Stimulated activated CD4-positive, alpha-beta T cell treated with anti-CD3 and anti-CD28 coated beads, Interleukin-1b, Interleukin-23, amount 100 ng/mL, for 1 hour (primary cell): ENCODE measurements around the gene PCGF1.

Experiments used
- DNase-seq, 2 donors: peaks; one replicate each; pipeline ENCODE4 v3.0.0-alpha.2; 2020; ENCODE audit warnings: low read depth in 2 of 2

Gene PCGF1

DNA sequence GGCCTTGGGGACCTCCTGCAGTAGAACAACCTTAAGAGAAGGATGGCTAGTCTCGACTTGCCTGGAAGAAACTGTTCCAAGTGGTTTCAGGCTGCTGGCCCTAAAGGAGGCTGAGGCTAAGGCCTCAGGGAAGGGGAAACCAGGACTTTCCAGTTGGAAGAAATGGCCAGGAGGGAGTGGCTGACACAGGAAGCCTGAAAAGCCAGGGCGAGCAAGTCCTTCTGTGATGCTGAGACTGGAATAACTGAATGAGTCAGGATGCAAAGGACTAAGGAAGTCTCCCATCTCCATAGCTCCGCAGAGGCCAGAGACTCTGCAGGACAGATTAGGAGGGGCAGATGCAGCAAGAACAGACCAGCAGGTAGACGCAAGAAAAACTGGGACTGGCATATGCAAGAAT lies 29.6 kb upstream of the PCGF1 start:
- DNase-seq, result no peak

DNA sequence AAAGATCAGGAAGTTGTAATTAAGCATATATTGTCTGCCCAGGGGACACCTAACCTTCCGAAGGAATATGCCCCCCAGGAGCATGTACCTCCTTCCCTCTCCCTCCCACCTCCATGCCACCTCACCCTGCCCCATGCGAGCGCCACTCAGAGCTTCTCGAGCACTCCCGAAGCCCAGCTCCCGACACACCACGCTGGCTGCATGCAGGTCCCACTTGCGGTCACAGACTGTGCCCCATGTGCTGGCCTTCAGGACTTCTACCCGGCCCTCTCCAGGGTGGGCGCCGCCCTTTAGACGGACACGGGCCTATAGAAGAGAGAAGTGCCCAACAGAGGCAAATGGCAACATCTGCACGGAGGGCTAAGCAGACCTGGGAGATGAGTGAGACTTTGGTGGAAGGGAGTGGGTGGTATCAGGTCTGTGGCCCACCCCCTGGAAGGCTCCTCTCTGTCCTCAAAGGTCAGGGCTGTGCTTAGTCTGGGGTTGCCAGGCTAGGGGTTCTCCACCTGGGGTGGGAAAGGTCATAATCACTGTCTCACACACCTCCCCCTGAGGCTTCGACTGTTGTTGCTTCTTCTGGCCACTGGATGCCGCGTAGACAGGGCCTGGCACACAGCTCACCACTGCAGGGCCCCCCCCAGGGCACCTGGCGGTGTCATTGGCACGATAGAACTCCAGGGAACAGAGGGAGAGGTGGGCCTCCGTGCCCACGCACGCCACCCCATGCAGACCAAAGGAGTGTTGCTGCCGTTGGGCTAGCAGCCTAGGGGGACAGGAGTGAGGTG lies 28.9 kb upstream of the PCGF1 start:
- DNase-seq, result no peak

DNA sequence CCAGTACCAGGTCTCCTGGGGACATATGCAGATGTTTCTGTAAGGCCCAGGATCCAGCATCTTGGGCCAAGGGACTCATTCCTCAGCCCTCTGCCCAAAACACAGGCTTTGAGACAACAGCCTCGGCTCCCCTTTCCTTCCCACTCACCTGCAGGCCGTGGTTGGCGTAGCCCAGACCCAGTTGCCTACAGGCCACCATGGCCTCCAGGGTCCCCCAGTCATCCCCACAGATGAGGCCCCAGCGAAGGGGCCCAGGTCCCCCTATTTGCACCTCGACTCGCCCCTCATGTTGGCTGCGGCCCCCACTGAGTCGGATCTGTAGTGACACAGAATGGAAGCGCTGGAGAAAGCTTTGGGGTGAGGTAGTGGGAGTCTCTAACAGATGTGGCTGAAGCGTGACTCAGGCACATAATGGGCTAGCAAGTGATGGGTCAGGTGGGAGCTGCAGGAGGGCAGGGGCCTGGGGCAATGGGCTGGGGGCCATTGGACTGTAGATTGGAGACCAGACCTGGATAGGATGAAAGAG lies 28.0 kb upstream of the PCGF1 start:
- no peak for DNase-seq

DNA sequence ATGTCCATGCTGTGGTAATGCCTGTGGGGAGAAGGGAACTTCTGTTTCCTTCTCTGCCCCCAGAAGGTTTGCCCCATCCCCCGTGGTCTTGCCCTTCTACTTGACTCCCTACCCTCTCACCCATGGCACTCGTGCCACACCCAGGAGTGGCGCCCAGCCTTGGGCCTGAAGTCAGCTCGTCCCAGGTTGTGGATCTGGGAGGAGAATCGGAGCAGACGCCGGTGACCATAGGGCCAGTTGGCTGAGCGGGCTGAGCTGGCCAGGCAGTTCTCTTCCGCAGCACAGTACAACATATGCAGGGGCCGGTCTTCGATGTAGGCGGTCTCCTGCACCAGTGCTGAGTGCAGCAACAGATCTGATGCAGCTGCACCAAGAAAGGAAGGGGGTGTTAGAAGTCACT lies 26.9 kb upstream of the PCGF1 start:
- no peak for DNase-seq

DNA sequence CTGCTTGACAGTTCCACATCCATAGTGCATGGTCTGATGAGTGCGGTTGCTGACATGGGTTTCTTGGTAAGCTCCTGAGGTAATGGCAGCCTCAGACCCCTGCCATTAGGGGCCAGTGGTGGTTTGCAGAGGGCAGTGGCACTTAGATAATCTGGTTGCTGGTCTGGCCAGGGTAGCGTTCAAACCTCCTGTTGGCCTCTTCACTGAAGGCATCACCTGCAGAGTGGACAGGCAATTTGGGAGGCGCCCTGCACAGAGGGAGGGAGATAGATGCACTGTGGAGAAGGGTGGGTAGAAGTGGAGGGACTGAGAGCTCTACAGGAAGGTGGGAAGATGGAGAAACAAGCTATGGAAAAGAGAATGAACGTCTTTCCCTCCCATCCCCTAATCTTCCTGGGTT lies 26.0 kb upstream of the PCGF1 start:
- DNase-seq, result no peak

DNA sequence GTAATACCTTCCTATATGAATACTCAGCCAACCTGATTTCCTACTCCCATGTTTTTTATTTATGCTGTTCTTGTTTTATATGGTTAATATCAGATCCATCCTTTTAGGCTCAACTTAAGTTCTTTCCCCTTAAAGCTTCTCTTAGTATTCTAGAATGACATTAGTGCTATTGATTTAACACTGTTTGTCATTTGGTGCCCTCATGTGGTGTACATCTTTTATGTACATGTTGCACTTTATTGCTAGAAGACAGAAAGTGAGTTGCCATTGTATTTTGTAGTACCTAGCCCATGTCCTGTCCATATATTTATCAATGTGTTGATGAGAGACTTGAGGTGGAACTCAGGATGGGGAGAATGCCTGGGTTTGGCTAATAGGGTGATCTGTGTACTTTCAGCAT lies 24.7 kb upstream of the PCGF1 start:
- DNase-seq, result no peak

DNA sequence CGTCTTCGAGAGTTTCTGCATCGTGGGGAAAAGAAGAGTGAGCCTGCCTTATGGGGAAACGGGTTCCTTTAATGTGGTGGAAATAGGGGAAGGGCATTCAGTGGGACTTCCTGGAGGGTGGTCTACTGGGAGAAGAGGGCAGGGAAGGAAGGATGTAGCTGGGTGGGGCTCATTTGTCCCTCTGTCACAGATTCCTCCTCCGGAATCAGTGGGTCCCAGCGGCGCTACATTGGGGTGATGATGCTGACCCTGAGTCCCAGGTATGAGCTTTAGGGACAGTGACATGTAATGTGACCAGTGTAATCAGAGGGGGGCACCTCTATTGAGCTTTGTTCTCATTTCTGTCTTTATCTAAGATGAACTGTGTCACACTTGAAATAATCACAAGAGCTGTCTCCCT lies 24.2 kb upstream of the PCGF1 start:
- DNase-seq, result no peak

DNA sequence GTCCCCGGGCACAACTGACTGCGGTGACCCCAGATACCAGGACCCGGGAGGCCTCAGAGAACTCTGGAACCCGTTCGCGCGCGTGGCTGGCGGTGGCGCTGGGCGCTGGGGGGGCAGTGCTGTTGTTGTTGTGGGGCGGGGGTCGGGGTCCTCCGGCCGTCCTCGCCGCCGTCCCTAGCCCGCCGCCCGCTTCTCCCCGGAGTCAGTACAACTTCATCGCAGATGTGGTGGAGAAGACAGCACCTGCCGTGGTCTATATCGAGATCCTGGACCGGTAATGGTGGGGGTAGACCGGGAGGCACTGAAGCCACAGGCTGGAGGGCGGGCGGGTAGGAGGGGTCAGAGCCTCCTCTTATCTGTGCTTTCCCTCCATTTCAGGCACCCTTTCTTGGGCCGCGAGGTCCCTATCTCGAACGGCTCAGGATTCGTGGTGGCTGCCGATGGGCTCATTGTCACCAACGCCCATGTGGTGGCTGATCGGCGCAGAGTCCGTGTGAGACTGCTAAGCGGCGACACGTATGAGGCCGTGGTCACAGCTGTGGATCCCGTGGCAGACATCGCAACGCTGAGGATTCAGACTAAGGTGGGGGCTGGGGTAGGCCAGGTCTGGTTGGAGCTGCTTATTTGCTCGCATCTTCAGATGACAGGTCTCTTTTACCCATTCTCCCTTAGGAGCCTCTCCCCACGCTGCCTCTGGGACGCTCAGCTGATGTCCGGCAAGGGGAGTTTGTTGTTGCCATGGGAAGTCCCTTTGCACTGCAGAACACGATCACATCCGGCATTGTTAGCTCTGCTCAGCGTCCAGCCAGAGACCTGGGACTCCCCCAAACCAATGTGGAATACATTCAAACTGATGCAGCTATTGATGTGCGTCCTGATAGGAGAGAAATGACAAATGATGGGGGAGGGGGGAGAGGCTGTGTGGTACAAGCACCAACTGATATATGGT lies 23.0 kb upstream of the PCGF1 start:
- no peak for DNase-seq

DNA sequence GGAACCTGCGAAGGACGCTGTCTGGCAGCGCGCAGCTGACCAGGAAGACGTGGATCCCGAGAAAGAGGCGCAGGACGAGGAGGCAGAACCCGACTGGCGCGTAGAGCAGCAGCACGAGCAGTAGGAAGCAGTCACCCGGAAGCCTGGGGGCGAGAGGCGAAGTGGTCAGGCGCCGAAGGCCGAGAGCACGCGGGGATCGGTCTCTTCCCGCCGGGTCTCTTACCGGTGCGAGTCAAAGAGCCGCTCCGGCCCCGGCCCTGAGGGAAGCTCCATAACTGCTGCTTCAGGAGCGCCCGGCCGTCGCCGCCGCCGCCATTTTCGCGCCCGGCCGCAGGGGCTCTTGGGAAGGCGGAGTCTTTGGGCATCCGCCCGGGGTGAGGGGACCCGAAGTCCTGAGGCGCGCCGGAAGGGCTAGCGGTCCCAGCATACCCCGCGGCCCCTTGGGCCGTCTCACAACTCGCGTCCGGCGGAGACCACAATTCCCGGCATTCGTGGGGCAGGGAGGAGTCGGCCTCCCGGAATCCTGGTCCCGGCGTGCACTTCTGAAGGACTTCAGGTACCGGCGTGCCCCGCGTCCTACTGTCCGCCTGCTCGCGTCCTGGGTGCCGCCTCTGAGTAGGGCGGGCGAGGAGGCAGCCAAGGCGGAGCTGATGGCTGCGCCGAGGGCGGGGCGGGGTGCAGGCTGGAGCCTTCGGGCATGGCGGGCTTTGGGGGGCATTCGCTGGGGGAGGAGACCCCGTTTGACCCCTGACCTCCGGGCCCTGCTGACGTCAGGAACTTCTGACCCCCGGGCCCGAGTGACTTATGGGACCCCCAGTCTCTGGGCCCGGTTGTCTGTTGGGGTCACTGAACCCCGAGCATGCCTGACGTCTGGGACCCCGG lies 22.1 kb upstream of the PCGF1 start, which contains the start of the genes AUP1 and HTRA2:
Gene AUP1, minus strand, starts transcription at position 350 of the 882 bp plus-strand sequence. Its CDS starts 77 bp downstream, at position 273.
Gene HTRA2, plus strand, starts transcription at position 577 of the 882 bp plus-strand sequence. Its CDS starts 74 bp downstream, at position 651.
- peak; percentile 54 to 70 for DNase-seq

DNA sequence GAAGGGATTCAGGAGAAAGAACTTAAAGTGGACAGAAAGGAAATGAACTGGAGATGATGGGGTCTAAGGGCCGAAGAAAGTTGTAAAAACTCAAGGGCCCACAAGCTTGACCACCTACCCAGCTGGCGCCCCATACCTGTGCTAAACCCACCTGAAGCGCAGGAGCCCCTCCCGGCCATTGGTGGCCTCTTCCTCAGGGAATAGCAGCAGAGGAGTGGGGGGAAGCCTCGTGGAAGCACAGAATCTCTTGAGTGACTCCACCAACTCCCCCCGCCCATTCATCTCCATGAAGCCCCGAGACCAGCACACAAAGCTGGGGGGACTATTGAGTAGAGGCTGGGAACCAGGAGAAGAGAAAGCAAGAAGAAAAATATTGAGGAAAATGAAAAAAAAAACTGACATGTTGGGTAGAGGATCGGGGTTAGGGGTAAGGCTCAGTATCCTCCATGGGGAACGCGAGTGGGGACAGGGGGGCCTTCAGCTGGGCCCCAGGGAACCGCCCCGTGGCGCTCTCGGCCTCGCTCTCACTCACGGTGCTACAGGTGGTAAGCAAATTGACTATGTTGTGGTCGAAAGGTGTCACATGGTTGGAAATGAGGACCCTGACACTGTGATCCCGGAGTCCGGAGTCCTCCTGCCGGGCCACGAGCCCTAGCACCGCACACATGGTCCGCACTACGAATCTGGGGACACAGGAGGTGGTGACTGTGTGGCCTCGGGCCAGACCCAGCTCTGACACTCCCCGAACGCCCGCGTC lies 21.3 kb upstream of the PCGF1 start:
- no peak for DNase-seq

DNA sequence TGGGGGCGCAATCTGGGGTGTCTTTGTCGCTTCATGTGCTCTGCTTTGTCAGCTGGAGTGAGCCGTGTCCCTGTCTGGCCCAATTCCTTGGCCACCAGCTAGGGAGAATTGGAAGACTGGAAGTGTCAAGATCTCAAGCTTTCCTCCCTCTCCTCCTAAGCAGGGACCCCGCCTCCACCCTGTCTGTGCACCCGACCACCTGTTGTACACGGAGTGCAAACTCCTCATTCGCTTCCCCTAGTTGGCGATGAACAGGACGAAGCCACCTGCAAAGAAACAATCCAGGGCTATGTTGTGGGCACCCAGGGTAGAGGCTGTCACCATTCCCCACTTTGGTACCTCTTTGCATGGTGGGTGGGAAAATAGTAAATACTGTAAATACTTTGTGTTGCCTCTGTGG lies 20.2 kb upstream of the PCGF1 start:
- DNase-seq, result no peak

DNA sequence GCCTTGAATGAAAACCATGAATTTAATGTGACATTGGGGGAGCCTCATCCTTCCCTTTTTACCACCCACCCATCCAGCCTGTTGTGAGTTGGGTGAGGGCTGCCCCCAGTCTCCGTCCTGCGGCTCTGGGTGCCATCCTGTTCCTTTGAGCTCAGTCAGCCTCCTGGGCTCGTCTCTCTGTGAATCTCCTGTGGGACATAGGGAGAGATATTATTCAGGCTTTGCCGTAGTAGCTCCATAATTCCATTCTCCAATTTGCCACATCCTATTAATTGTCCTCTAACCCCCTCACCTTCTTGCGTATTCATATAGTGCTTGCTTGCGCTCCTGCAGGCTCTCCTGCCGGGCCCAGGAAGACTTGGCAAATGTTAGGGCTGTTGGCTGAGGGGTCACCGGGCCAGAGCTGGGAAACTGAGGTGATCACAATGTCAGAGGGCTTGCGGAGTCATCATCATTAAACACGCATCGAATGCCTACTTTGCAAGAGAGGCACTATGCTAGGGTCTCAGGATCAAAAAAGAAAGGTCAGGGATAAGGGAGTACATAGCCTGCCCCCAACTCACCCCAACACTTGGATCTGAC lies 19.2 kb upstream of the PCGF1 start:
- DNase-seq, result no peak

DNA sequence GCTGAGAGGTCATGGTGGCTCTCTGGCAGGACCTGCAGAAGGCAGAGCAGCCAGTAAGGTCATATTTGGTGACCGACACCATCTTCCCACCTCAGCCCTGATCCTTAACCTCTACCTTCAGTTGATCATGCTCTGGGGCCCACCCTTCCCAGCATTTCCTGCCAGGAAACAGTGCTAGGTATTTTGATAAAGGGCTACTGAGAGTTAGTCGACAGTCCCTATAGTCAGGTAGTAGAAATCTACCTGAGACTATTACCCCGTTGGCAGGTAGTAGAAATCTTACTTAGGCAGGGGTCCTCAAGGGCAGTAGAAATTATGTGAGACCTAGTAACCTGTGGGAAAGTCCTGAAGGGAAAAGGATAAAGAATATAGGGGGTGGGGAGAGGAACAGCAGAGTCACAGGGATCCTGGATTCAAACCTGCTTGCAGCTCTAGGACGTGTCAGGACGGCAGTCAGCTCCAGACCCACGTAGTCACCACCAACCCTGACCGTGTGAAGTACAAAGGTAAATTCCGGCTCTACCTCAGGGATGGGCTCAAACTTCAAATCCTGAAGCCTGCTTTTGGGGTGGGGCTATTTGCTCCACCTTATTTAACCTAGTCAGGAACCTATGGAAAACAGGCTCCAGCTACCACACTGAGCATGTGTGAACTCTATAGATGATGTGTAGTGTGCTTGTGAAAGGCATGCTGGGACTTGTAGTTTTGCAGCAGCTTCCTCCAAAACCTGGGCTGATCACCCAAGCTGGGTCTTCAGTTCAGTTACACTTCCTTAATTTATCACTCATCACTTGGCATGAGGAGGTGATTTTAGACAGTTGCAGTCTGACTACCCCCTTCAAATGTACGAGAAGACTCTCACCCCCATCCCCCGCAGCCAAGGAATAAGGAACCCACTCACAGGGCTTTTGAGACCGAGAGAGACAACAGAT lies 18.5 kb upstream of the PCGF1 start, which contains the start of gene DQX1:
Gene DQX1, minus strand, starts transcription at position 515 of the 932 bp plus-strand sequence. Its CDS starts 502 bp downstream, at position 13.
- no peak for DNase-seq

DNA sequence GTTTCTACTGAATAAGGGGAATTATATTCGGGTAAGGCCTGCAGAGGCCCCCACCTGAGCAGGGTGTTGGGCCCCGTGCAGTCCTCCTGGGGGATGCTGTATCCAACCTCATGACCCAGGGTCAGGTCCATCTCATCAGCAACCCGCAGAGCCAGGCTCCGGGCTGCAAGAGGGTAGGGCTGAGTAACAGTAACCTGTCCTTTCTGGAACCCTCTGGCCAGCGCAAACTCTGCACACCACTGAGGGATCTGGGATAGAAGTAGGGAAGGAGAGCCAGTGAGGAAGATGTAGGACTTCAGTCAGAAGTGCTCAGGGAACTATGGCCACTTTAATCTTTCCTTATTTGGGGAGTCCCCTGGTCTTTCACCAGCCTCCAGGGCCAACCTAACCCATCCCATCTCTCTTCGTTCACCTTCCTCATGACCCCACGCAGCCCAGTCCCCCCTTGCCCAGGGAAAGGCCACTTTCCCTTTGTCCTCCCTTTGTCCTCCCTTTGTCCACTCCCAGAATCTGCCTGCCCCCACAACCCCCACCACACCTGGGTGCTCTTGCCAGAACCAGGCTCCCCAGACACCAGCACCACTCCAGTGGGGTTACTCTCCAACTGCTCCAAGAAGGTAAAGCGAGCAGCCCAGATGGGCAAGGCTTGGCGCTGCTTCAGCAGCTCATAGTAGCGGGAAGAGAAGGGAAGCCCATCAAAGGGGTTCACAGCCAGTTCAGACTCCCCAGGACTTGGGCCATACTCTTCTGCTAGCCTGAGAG lies 17.6 kb upstream of the PCGF1 start:
- no peak for DNase-seq

DNA sequence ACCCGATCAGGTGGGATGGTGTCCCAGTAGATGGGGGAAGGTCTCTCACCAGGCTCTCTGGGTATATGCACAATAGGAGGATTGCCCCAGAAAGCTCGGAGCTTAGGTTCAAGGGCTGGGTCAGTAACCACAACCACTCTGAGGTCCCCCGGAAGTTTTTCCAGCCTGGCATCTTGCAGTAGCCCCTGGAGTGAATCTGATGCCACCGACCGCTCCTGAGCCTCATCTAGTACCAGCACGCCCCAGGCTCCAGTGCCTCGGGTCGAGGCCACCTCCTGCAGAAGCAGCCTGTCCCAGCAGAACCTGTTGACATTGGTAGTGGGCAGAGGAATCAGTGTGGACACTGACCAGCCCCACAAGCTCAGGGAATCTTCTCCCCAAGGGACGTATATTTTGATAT lies 16.5 kb upstream of the PCGF1 start:
- DNase-seq, result no peak

DNA sequence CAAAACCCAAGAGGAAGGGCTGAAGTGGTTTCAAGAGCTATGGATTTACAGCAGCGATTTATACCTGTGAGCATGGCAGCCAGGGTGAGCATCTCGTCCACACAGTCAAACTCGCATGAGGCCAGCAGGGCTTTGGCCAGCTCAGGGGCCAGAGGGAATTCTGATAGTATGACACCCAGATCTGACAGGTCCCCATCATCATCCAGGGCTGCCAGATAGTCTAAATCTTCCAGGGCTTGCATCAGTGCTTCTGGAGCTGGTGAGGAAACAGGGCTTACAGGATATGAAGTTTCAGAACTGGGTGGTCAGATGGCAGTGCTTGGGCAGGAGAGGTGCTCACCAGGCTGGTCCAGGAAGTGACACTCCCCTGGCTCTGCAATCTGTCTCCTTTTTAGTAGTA lies 15.0 kb upstream of the PCGF1 start:
- no peak for DNase-seq

DNA sequence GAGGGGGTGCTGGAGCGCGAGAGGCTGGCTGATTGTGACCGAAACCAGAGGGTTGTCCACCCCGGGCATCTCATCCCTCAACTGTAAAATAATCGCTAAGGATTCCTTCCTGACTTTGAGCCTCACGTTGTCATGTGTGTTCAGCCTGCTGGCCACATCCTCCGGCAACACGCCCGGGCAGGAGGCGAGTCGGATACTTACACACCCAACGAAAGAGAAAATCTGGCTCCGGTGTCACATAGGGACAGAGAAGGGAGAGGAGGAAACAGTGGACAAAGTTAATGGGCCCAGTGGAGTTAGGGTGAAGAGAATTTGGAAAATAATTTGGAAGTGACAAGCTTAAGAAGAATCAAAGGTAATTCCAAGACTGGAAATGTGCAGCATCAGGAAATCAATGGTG lies 9.2 kb upstream of the PCGF1 start:
- DNase-seq, result no peak

DNA sequence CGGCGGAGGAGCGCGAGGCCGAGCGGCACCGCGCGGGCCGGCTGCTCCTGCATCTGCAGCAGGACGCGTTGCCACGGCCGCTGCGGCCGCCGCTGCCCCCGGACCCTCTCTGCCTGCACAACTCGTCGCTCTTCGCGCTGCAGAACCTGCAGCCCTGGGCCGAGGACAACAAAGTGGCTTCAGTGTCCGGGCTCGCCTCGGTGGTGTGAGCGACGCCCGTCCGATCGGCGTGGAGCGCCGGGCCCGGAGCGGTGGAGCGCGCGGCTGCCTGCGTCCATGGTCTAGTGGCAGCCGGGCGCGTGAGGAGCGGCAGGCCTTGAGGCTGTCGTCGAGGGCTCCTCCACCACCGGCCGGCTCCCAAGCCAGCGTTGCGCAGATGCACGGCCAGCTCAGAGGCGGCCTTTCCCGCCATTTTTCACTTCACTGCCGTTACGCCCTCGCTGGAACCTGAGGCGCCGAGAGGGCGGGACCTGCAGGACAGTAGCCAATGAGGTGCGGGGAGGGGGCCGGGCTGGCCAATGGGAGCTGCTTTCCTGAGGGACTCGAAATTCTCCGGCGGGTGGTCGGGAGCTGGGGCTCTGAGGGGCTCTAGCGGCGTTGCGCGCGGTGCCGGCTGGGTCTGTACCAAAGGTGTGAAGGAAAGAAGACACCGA lies 8.6 kb upstream of the PCGF1 start:
- DNase-seq, result peak; percentile 46 to 74
